ENCODE data around the gene EFHC1.

EFHC1 gene

DNA sequence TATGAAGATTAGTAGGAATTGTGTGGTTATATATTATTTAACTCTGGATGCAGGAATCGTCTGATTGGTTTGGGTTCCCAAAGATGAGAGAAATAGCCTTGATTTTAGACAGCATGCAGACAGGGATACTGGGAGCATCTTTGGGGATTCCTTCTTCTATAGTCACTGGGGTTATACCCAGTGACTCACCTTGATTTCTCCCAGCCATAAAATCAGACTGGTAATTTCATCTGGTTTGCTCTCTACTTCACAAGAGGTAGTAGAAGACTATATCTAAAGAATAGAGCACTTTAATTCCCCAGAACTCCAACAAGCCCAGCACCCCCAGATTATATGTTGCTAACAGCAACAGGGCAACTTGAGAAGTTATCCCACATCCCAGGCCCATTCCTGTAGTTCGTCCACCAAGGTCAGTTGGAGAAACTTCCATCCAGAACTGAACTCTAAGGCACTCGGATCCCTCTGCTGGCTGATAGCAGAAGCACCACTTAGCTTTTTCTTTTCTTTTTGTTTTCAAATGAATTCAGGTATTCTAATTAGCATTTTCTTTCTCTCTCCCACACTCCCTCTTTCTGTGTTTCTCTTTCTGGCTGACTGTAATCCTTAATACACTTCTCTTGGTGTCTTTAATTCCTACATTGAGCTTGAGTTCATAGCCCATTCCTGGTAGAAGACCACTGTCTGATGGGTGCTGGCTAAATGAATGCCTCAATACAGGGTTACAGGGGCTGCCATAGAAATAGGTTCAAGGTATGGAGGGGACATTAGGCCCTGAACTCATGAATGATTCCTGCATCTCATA lies 20.4 kb upstream of the EFHC1 start:
- Histone ChIP-seq H3K9me3 (ENCODE audit: control insufficient read depth, insufficient read depth, low read length) (no peaks in the 10 kb centered on the region), H3K4me1 (ENCODE audit: control insufficient read depth, insufficient read depth, low read length) (no peaks in the 10 kb centered on the region), H3K4me3 (ENCODE audit: low read length) (no peak overlapping the region), H3K36me3 (ENCODE audit: control insufficient read depth, insufficient read depth, low read length) (peaks cover 2% of the 10 kb centered on the region; the same call in 1 of the 2 replicates), H3K27ac (ENCODE audit: low read length) (no peak overlapping the region), H3K27me3 (ENCODE audit: control insufficient read depth, insufficient read depth, low read length) (no peaks in the 10 kb centered on the region)
- no peak for DNase-seq (ENCODE audit: low read depth, low spot score)
- 100% methylated on average over 1 of the region's 3 CpGs for WGBS (ENCODE audit: insufficient coverage, insufficient read length)

DNA sequence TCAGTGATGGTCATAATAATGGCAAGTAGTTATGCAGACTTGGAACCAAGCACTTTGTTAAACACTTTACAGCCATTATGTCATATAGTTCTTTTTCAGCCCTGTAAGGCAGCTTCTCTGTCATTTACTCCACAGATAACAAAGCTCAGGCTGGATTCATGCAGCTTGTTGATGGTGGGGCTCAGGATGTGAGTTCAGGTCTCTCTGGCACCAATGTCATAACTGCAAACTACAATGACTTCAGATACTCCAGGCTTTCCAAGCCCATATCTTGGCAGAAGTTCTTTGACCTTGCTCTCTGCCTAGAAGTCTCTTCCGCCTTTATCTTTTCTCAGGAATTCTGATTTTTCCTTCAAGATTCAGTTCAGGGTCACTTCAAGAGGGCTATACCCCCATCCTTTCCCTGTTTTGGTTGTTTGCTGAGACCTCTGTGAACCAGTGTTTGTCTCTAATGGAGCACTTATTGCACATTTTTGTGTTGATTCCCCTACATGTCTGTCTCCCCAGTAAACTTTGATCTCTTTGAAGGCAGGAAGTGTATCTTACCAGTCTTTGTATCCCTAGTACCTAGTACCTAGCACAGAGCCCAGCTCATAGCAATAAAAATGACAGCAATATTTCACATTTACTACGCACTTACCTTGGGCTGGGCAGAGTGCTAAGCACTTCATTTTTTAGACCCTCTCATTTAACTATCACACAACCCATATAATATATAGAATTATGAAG lies 19.7 kb upstream of the EFHC1 start:
- H3K4me3 ChIP-seq (ENCODE audit: low read length) = no peak overlapping the region

DNA sequence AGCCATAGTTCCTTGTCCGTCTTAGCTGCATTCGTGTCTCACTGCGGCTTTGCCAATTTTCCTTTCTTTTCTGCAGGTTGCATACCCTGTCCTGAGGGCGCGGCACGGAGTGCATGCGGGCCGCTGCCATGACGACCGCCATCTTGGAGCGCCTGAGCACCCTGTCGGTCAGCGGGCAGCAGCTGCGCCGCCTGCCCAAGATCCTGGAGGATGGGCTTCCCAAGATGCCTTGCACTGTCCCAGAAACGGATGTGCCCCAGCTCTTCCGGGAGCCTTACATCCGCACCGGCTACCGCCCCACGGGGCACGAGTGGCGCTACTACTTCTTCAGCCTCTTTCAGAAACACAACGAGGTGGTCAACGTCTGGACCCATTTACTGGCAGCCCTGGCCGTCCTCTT lies 17.1 kb upstream of the EFHC1 start:
- WGBS (ENCODE audit: insufficient coverage, insufficient read length) = no CpG with 5 or more reads among the region's 26 CpGs
- Histone ChIP-seq H3K27ac (ENCODE audit: low read length) (no peak overlapping the region), H3K4me3 (ENCODE audit: low read length) (no peak overlapping the region), H3K36me3 (ENCODE audit: control insufficient read depth, insufficient read depth, low read length) (peaks cover 2% of the 10 kb centered on the region; the same call in 1 of the 2 replicates), H3K9me3 (ENCODE audit: control insufficient read depth, insufficient read depth, low read length) (no peaks in the 10 kb centered on the region), H3K27me3 (ENCODE audit: control insufficient read depth, insufficient read depth, low read length) (no peaks in the 10 kb centered on the region), H3K4me1 (ENCODE audit: control insufficient read depth, insufficient read depth, low read length) (no peaks in the 10 kb centered on the region)
- DNase-seq (ENCODE audit: low read depth, low spot score) = no peak

More for the DNA sequence above, 19.7 kb upstream of the EFHC1 start:
- no CpG with 5 or more reads among the region's 2 CpGs for WGBS (ENCODE audit: insufficient coverage, insufficient read length)
- DNase-seq (ENCODE audit: low read depth, low spot score) = no peak
- no peaks in the 10 kb centered on the region for H3K9me3 ChIP-seq (ENCODE audit: control insufficient read depth, insufficient read depth, low read length)
- no peaks in the 10 kb centered on the region for H3K4me1 ChIP-seq (ENCODE audit: control insufficient read depth, insufficient read depth, low read length)
- H3K36me3 ChIP-seq (ENCODE audit: control insufficient read depth, insufficient read depth, low read length) = peaks cover 2% of the 10 kb centered on the region; the same call in 1 of the 2 replicates
- no peaks in the 10 kb centered on the region for H3K27me3 ChIP-seq (ENCODE audit: control insufficient read depth, insufficient read depth, low read length)
- no peak overlapping the region for H3K27ac ChIP-seq (ENCODE audit: low read length)

DNA sequence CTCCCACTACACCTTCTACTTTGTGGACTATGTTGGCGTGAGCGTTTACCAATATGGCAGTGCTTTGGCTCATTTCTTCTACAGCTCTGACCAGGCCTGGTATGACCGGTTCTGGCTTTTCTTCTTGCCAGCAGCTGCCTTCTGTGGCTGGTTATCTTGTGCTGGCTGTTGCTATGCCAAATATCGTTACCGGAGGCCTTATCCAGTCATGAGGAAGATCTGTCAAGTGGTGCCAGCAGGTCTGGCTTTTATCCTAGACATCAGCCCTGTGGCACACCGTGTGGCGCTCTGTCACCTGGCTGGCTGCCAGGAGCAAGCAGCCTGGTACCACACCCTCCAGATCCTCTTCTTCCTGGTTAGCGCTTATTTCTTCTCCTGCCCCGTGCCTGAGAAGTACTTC lies 16.5 kb upstream of the EFHC1 start:
- no peaks in the 10 kb centered on the region for H3K27me3 ChIP-seq (ENCODE audit: control insufficient read depth, insufficient read depth, low read length)
- DNase-seq (ENCODE audit: low read depth, low spot score) = no peak
- no peaks in the 10 kb centered on the region for H3K4me1 ChIP-seq (ENCODE audit: control insufficient read depth, insufficient read depth, low read length)
- no CpG with 5 or more reads among the region's 9 CpGs for WGBS (ENCODE audit: insufficient coverage, insufficient read length)
- H3K27ac ChIP-seq (ENCODE audit: low read length) = no peak overlapping the region
- H3K4me3 ChIP-seq (ENCODE audit: low read length) = no peak overlapping the region
- H3K36me3 ChIP-seq (ENCODE audit: control insufficient read depth, insufficient read depth, low read length) = peaks cover 2% of the 10 kb centered on the region; the same call in 1 of the 2 replicates
- no peaks in the 10 kb centered on the region for H3K9me3 ChIP-seq (ENCODE audit: control insufficient read depth, insufficient read depth, low read length)

DNA sequence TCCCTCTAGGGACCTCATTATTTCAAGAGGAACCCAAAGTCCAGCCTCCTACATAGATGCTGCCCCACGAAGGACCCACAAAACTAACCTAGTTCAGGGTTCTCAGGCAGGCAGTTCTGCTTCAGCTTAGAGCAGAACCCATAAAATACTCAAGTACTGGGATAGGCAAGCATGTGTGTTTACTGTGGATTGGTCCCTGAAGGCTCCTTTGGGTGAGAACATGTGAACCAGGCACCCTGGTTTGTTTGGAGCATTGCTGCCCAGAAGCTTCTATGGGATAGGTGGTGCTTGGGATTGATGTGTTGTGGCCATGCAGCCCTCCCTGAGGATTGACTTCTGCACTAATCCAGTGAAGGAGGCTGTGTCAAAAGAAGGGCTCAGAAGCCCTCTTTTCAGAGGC lies 14.9 kb upstream of the EFHC1 start:
- WGBS (ENCODE audit: insufficient coverage, insufficient read length) = no CpG with 5 or more reads among the region's 1 CpG

DNA sequence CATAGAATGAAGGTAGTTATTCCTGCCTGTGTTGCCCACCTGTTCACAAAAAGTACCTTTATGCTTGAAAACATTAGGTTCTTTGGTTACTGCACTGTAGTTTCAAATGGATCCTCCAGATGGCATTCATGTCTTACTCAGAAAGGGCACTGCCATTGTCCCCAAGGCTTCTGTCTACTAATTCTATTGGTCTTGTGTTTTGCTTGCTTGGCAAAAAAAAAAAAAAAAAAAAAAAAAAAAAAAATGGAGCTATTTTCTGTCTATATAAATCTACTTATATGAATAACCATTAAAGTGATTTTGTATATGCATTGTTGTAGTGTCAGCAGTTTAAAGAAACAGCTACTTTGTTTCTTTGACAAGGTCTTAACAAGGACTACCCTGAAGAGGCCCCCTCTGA lies 12.7 kb upstream of the EFHC1 start:
- no peak for DNase-seq (ENCODE audit: low read depth, low spot score)
- no peaks in the 10 kb centered on the region for H3K27me3 ChIP-seq (ENCODE audit: control insufficient read depth, insufficient read depth, low read length)
- H3K4me1 ChIP-seq (ENCODE audit: control insufficient read depth, insufficient read depth, low read length) = no peaks in the 10 kb centered on the region
- H3K4me3 ChIP-seq (ENCODE audit: low read length) = no peak overlapping the region
- H3K9me3 ChIP-seq (ENCODE audit: control insufficient read depth, insufficient read depth, low read length) = no peaks in the 10 kb centered on the region
- H3K36me3 ChIP-seq (ENCODE audit: control insufficient read depth, insufficient read depth, low read length) = peaks cover 2% of the 10 kb centered on the region; the same call in 1 of the 2 replicates
- H3K27ac ChIP-seq (ENCODE audit: low read length) = no peak overlapping the region

More for the DNA sequence above, 14.9 kb upstream of the EFHC1 start:
- H3K4me1 ChIP-seq (ENCODE audit: control insufficient read depth, insufficient read depth, low read length) = no peaks in the 10 kb centered on the region
- no peak overlapping the region for H3K27ac ChIP-seq (ENCODE audit: low read length)
- no peaks in the 10 kb centered on the region for H3K9me3 ChIP-seq (ENCODE audit: control insufficient read depth, insufficient read depth, low read length)
- peaks cover 2% of the 10 kb centered on the region; the same call in 1 of the 2 replicates for H3K36me3 ChIP-seq (ENCODE audit: control insufficient read depth, insufficient read depth, low read length)
- no peak for DNase-seq (ENCODE audit: low read depth, low spot score)
- no peaks in the 10 kb centered on the region for H3K27me3 ChIP-seq (ENCODE audit: control insufficient read depth, insufficient read depth, low read length)
- no peak overlapping the region for H3K4me3 ChIP-seq (ENCODE audit: low read length)

DNA sequence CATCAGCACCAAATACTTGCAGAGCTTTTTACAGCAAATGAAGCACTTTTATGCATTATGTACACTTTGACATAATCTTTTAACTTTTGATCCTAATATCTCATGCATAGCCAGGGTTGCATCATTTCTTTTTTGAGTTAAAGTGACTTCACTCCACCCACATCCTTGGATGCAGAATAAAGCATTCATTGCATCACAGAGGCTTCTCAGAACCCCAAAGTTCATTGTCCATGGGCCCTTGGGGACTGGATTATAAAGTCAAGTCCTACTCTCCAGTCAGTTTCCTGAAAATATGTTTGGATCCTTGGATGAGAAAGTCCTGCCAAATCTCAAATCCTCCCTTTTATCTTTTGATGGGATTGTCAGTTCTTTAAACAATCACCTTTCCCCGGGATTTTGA lies 10.6 kb upstream of the EFHC1 start:
- H3K9me3 ChIP-seq (ENCODE audit: control insufficient read depth, insufficient read depth, low read length) = no peaks in the 10 kb centered on the region
- no peaks in the 10 kb centered on the region for H3K27me3 ChIP-seq (ENCODE audit: control insufficient read depth, insufficient read depth, low read length)
- no peak for DNase-seq (ENCODE audit: low read depth, low spot score)
- H3K27ac ChIP-seq (ENCODE audit: low read length) = no peak overlapping the region
- WGBS (ENCODE audit: insufficient coverage, insufficient read length) = no CpG with 5 or more reads among the region's 1 CpG
- no peaks in the 10 kb centered on the region for H3K4me1 ChIP-seq (ENCODE audit: control insufficient read depth, insufficient read depth, low read length)
- H3K4me3 ChIP-seq (ENCODE audit: low read length) = no peak overlapping the region
- H3K36me3 ChIP-seq (ENCODE audit: control insufficient read depth, insufficient read depth, low read length) = no peaks in the 10 kb centered on the region

DNA sequence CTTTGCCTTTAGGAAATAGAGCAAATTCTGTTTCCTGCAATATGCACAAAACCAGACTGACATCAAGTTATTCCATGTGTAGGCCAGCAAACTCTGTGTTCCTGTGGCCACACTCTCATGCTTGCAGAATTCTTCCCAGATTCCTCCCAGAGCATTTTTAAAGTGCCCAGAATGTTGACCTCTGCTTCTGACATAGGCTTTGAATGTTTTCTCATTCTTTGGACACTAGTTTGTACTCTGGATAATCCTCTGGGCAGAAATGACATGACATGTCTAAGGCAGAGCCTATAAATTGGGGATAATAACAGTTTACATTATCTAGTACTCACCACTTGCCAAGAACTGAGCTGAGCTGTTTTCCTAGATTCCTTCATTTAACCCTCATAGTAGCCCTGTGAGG lies 9.2 kb upstream of the EFHC1 start:
- H3K27ac ChIP-seq (ENCODE audit: low read length) = no peak overlapping the region
- no peaks in the 10 kb centered on the region for H3K36me3 ChIP-seq (ENCODE audit: control insufficient read depth, insufficient read depth, low read length)
- H3K9me3 ChIP-seq (ENCODE audit: control insufficient read depth, insufficient read depth, low read length) = no peaks in the 10 kb centered on the region
- H3K4me1 ChIP-seq (ENCODE audit: control insufficient read depth, insufficient read depth, low read length) = no peaks in the 10 kb centered on the region
- DNase-seq (ENCODE audit: low read depth, low spot score) = no peak
- H3K27me3 ChIP-seq (ENCODE audit: control insufficient read depth, insufficient read depth, low read length) = no peaks in the 10 kb centered on the region
- no peak overlapping the region for H3K4me3 ChIP-seq (ENCODE audit: low read length)

DNA sequence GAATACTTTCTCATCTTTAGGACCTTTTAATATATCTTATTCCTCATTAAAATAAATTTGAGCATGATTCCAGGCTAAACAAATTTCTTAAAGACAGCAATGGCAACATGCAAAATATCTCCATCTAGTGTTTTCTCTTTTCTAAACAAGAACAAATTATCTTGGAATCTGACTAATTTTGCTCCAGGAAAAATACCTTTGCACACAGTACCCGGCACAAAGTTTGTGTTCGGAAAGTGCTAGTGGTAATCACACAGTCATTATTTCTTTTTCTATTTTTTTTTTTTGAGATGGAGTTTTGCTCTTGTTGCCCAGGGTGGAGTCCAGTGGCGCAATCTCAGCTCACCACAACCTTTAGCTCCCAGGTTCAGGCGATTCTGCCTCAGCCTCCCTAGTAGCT lies 8.2 kb upstream of the EFHC1 start:
- no CpG with 5 or more reads among the region's 4 CpGs for WGBS (ENCODE audit: insufficient coverage, insufficient read length)
- no peak overlapping the region for H3K27ac ChIP-seq (ENCODE audit: low read length)
- H3K27me3 ChIP-seq (ENCODE audit: control insufficient read depth, insufficient read depth, low read length) = no peaks in the 10 kb centered on the region
- H3K9me3 ChIP-seq (ENCODE audit: control insufficient read depth, insufficient read depth, low read length) = no peaks in the 10 kb centered on the region
- no peaks in the 10 kb centered on the region for H3K36me3 ChIP-seq (ENCODE audit: control insufficient read depth, insufficient read depth, low read length)
- DNase-seq (ENCODE audit: low read depth, low spot score) = no peak
- H3K4me3 ChIP-seq (ENCODE audit: low read length) = no peak overlapping the region
- H3K4me1 ChIP-seq (ENCODE audit: control insufficient read depth, insufficient read depth, low read length) = no peaks in the 10 kb centered on the region

DNA sequence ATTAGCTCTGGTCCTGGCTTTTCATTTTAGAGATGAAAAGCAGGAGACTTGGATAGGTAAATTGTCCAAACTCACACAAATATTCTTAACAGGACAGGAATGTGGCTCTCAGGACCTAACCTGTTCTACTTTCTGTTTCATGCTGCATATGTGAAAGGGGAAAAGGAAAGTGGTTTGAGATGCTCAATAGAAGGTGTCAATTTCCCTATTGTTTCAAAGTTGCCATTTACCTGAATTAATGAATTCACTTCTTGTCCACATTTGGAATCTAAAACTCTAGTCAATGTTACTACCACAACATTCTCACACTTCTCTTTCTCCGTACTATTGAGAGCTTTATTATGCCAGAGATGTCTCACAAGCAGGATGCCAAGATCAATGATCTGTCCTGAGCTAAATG lies 4.8 kb upstream of the EFHC1 start:
- no peaks in the 10 kb centered on the region for H3K9me3 ChIP-seq (ENCODE audit: control insufficient read depth, insufficient read depth, low read length)
- DNase-seq (ENCODE audit: low read depth, low spot score) = no peak
- WGBS (ENCODE audit: insufficient coverage, insufficient read length) = no CpG with 5 or more reads among the region's 1 CpG
- H3K27me3 ChIP-seq (ENCODE audit: control insufficient read depth, insufficient read depth, low read length) = no peaks in the 10 kb centered on the region
- H3K27ac ChIP-seq (ENCODE audit: low read length) = no peak overlapping the region
- no peaks in the 10 kb centered on the region for H3K4me1 ChIP-seq (ENCODE audit: control insufficient read depth, insufficient read depth, low read length)
- H3K36me3 ChIP-seq (ENCODE audit: control insufficient read depth, insufficient read depth, low read length) = no peaks in the 10 kb centered on the region
- no peak overlapping the region for H3K4me3 ChIP-seq (ENCODE audit: low read length)
